Kidney (tissue), 14 donors: ENCODE results near the gene IFNA1. TPM values are rescaled to one million over a fixed set of nuclear protein-coding genes. Genes with fewer than 3 reads are reported as not detected.

ENCODE experiments used
- DNase-seq, 5 donors: peaks; one replicate each; pipeline ENCODE4 v3.0.0-alpha.2; 2013 to 2020
- FAIRE-seq: peaks from 2 replicates; lab custom pipeline; 2012; peaks lifted over from hg19 to GRCh38; lab: Jason Lieb, UNC
- H3K27ac ChIP-seq, 2 donors: one replicate each; pipeline ENCODE4 v1.7.0; 2013; ENCODE audit warnings: low read depth in 2 of 2, low read length in 2 of 2, inconsistent platforms in 1 of 2
- H3K27me3 ChIP-seq: one replicate; pipeline ENCODE4 v1.7.1; 2013; ENCODE audit warnings: low read length, inconsistent platforms; ENCODE audit not compliant: control insufficient read depth, insufficient read depth
- H3K36me3 ChIP-seq, 3 donors: one replicate each; pipeline versions ENCODE4 v1.7.0 to v1.7.1; 2013; ENCODE audit warnings: low read length in 3 of 3, control low read depth in 1 of 3, inconsistent platforms in 1 of 3; ENCODE audit not compliant: insufficient read depth in 3 of 3, control insufficient read depth in 2 of 3
- H3K4me1 ChIP-seq, 3 donors: one replicate each; pipeline versions ENCODE4 v1.7.0 to v1.7.1; 2013; ENCODE audit warnings: low read length in 3 of 3, inconsistent platforms in 1 of 3, low read depth in 1 of 3; ENCODE audit not compliant: control insufficient read depth in 2 of 3, insufficient read depth in 2 of 3
- H3K4me3 ChIP-seq, 3 donors: one replicate each; pipeline versions ENCODE4 v1.7.0 to v1.8.1; 2013; ENCODE audit warnings: low read length in 3 of 3, control low read depth in 1 of 3, inconsistent platforms in 1 of 3
- H3K9ac ChIP-seq, 3 donors: one replicate each; pipeline versions ENCODE4 v1.7.0 to v1.7.1; 2013; ENCODE audit warnings: low read length in 3 of 3, control low read depth in 1 of 3, inconsistent platforms in 1 of 3
- H3K9me3 ChIP-seq, 3 donors: one replicate each; pipeline versions ENCODE4 v1.7.0 to v1.7.1; 2013; ENCODE audit warnings: low read length in 3 of 3, control low read depth in 1 of 3, inconsistent platforms in 1 of 3; ENCODE audit not compliant: control insufficient read depth in 2 of 3, insufficient read depth in 1 of 3
- intact Hi-C: fragments of 100-400 bp; cut with DNase I; formaldehyde crosslinking; loops from one replicate; pipeline ENCODE4 v1.11.1; 2022
- polyA plus RNA-seq: library from polyadenylated mRNA; stranded (reverse); fragments of 350-450 nt; fragmentation: Illumina TruSeq; extraction: RNeasy Lipid Tissue Mini Kit (QIAGEN cat#74804); gene quantifications from one replicate; pipeline ENCODE4 v1.2.3, GENCODE V29; 2014; ENCODE audit warnings: low read depth, low replicate concordance; ENCODE audit not compliant: insufficient read depth
- total RNA-seq: library from RNA; stranded (reverse); fragmentation: NEBNext Ultra II Directional; extraction: Animal tissue kit (Norgen Biotek cat#: 25700); gene quantifications from one replicate; pipeline ENCODE4 v1.2.1, GENCODE V29; 2021
- TF ChIP-seq, protein P1 (sequence below): IDR thresholded peaks from 3 replicates; pipeline ENCODE4 v1.5.1; 2012; ENCODE audit warnings: mild to moderate bottlenecking, moderate library complexity, borderline replicate concordance; ENCODE audit not compliant: insufficient read depth; ENCODE audit errors: extremely low read depth
- donor health status: control.
- donor health status: control.
- donor health status: control.
- donor health status: control.
- donor health status: control.
- donor health status: DM: yes; HTN: yes; CAD: no.
- donor health status: Normal renal cell carcinoma (clear cell type).

IFNA1 gene
- total and polyA plus RNA-seq, 2 donors from 2014 or later = not detected

DNA sequence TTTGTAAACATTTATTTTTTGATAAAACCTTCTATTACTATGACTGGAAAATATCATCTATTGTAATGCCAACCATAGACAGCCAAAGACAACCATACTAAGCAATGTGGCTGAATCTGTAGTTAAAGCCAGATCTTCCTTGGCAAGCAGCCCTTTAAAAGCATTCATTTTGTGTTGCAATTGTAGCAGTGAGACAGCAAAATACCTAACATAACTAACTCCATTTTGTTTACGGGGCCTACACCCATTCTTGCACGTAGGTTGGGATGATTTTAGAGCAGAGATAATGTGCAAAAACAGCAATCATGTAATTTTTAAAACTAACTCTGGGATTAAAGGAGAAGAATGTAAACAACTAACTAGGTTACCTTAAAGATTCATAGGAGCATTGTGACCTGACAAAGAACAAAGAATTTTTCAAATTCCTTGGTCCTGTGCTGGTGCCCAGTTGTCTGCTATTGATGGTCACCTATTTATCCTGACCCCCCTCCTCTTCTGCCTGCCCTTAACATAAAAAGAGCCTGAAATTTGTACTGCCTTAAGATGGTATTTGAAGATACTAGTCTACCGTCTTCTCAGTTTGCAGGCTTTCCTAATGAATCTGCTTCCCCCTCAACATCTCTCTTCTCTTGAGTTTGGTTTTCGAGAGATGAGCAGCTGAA, 10.6 kb downstream of the IFNA1 start:
- TF ChIP-seq, protein P1, sequence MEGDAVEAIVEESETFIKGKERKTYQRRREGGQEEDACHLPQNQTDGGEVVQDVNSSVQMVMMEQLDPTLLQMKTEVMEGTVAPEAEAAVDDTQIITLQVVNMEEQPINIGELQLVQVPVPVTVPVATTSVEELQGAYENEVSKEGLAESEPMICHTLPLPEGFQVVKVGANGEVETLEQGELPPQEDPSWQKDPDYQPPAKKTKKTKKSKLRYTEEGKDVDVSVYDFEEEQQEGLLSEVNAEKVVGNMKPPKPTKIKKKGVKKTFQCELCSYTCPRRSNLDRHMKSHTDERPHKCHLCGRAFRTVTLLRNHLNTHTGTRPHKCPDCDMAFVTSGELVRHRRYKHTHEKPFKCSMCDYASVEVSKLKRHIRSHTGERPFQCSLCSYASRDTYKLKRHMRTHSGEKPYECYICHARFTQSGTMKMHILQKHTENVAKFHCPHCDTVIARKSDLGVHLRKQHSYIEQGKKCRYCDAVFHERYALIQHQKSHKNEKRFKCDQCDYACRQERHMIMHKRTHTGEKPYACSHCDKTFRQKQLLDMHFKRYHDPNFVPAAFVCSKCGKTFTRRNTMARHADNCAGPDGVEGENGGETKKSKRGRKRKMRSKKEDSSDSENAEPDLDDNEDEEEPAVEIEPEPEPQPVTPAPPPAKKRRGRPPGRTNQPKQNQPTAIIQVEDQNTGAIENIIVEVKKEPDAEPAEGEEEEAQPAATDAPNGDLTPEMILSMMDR = no peak
- no peaks in the 10 kb centered on the region for H3K27me3 ChIP-seq
- no peaks in the 10 kb centered on the region for H3K4me1 ChIP-seq
- H3K27ac ChIP-seq = no peak overlapping the region
- no peak overlapping the region for H3K4me3 ChIP-seq
- no peaks in the 10 kb centered on the region for H3K9me3 ChIP-seq
- FAIRE-seq (no peak), DNase-seq (no peak)
- no peaks in the 10 kb centered on the region for H3K36me3 ChIP-seq
- intact Hi-C loops = no loop called here
- H3K9ac ChIP-seq = no peak overlapping the region

DNA sequence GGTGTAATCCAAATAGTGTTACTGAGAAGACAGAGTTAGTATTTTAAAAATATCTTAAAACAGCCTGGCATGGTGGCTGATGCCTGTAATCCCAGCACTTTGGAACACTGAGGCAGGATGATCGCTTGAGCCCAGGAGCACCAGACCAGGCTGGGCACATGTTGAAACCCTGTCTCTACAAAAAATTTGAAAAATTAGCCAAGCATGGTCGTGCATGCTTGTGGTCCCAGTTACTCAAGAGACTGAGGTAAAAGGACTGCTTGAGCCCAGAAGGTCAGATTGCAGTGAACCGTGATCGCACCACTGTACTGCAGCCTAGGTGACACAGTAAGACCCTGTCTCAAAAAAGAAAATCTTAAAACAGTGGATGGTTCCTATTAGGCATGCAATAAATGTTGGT, 12.4 kb downstream of the IFNA1 start:
- Histone ChIP-seq H3K9ac (no peak overlapping the region), H3K4me3 (no peak overlapping the region), H3K27ac (no peak overlapping the region), H3K27me3 (no peaks in the 10 kb centered on the region), H3K36me3 (no peaks in the 10 kb centered on the region), H3K4me1 (no peaks in the 10 kb centered on the region), H3K9me3 (no peaks in the 10 kb centered on the region)
- TF ChIP-seq, protein P1 = no peak
- DNase-seq (no peak), FAIRE-seq (no peak)
- intact Hi-C loops = no loop called here

DNA sequence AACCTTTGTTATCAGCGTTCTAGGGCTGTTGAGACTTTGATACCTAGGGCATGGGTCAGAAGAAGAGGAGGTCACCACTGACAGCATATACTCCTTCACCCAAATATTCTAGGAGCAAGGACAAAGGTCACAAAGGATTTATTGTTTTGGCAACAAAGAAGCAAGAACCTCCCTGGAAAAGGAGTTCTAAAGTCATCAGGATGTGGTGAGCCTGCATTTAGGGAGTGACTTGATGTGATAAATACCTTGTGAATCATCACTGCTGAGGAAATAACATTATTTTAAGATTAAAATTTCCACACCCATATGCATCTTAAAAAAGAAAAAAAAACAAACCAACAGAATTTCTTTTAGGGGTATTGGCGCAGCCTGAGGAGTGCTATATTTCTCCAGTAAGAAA, 13.9 kb downstream of the IFNA1 start:
- no peak overlapping the region for H3K27ac ChIP-seq
- no peaks in the 10 kb centered on the region for H3K27me3 ChIP-seq
- H3K36me3 ChIP-seq = no peaks in the 10 kb centered on the region
- TF ChIP-seq, protein P1 = no peak
- no peak overlapping the region for H3K4me3 ChIP-seq
- no peak overlapping the region for H3K9ac ChIP-seq
- intact Hi-C loops = no loop called here
- DNase-seq (peak in 1 of 5 donors; percentile 7), FAIRE-seq (no peak)
- no peaks in the 10 kb centered on the region for H3K4me1 ChIP-seq
- H3K9me3 ChIP-seq = no peaks in the 10 kb centered on the region

DNA sequence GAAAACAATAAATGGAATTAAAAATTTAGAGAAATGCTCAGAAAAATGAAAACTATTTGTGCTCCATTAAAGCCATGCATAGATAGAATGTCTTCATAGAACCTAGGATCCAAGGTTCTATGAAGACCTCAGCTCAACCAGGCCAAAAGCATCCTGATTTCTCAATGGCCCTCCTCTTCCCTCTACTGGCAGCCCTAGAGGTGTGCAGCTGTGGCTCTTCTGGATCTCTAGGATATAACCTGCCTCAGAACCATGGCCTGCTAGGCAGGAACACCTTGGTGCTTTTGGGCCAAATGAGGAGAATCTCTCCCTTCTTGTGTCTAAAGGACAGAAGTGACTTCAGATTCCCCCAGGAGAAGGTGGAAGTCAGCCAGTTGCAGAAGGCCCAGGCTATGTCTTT, 15.1 kb downstream of the IFNA1 start:
- no peaks in the 10 kb centered on the region for H3K27me3 ChIP-seq
- H3K36me3 ChIP-seq = no peaks in the 10 kb centered on the region
- H3K4me3 ChIP-seq = no peak overlapping the region
- TF ChIP-seq, protein P1 = peak; percentile 69
- peak in 2 of 5 donors; percentile 23 to 27 for DNase-seq
- H3K9ac ChIP-seq = no peak overlapping the region
- no peaks in the 10 kb centered on the region for H3K4me1 ChIP-seq
- intact Hi-C loops = no loop called here
- FAIRE-seq = no peak
- no peak overlapping the region for H3K27ac ChIP-seq
- no peaks in the 10 kb centered on the region for H3K9me3 ChIP-seq
